Chondrocyte (in vitro differentiated cells): ENCODE results near the gene ANXA5. TPM values are rescaled to one million over a fixed set of nuclear protein-coding genes. Genes with fewer than 3 reads are reported as not detected.

Source experiments
- DNase-seq: peaks from one replicate; pipeline ENCODE4 v3.0.0; 2021; ENCODE audit warnings: mixed read lengths, low spot score
- H3K27ac Mint-ChIP-seq: one replicate; pipeline ENCODE4 v1.8.0; 2021; ENCODE audit warnings: mild to moderate bottlenecking, moderate library complexity, mixed read lengths; ENCODE audit not compliant: unreplicated experiment
- H3K27me3 Mint-ChIP-seq: 2 replicates; pipeline ENCODE4 v1.8.0; 2021; ENCODE audit warnings: low read depth, mixed read lengths
- H3K36me3 Mint-ChIP-seq: 2 replicates; pipeline ENCODE4 v1.8.0; 2021; ENCODE audit warnings: low read depth, mixed read lengths
- H3K4me1 Mint-ChIP-seq: 2 replicates; pipeline ENCODE4 v1.8.0; 2021; ENCODE audit warnings: low read depth, mild to moderate bottlenecking, mixed read lengths
- H3K4me3 Mint-ChIP-seq: one replicate; pipeline ENCODE4 v1.8.0; 2021; ENCODE audit warnings: mild to moderate bottlenecking, moderate library complexity, mixed read lengths; ENCODE audit not compliant: unreplicated experiment
- H3K9me3 Mint-ChIP-seq: 2 replicates; pipeline ENCODE4 v1.8.0; 2021; ENCODE audit warnings: low read depth, mixed read lengths
- total RNA-seq: library from RNA; stranded (reverse); gene quantifications from 3 replicates; pipeline ENCODE4 v1.2.1, GENCODE V29; 2021
- TF ChIP-seq, protein P1 (sequence below): fragments of 200-600 bp; sonication (generic); IDR thresholded peaks from 2 replicates; pipeline ENCODE4 v1.5.0; 2021; ENCODE audit warnings: antibody characterized with exemption, mild to moderate bottlenecking, moderate library complexity

ANXA5 gene
- total RNA-seq, 1 donor from 2014 or later = 585 TPM

DNA sequence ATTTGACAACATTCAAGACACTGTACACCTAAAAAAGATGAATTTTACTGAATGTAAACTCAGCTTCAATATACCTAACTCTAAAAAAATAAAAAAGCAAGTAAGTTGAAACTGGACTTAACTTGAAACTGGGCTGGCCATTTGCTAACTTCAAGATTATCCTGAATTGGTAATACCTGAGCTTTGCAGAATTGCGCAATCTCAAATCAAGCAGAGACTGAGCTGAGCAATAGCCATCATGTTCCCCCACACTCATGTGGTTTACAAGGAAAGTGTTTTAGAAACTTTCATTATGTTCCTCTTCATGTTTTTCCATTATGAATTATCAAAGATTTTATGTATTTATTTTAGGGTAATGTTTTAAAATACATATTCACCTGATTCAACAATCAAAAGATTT lies 38.7 kb downstream of the ANXA5 start:
- DNase-seq = no peak
- Mint-ChIP-seq H3K27ac (no peak overlapping the region), H3K36me3 (no peaks in the 10 kb centered on the region), H3K27me3 (no peaks in the 10 kb centered on the region), H3K4me3 (no peak overlapping the region), H3K9me3 (peaks cover 2% of the 10 kb centered on the region), H3K4me1 (peaks cover 26% of the 10 kb centered on the region)
- TF ChIP-seq, protein P1, sequence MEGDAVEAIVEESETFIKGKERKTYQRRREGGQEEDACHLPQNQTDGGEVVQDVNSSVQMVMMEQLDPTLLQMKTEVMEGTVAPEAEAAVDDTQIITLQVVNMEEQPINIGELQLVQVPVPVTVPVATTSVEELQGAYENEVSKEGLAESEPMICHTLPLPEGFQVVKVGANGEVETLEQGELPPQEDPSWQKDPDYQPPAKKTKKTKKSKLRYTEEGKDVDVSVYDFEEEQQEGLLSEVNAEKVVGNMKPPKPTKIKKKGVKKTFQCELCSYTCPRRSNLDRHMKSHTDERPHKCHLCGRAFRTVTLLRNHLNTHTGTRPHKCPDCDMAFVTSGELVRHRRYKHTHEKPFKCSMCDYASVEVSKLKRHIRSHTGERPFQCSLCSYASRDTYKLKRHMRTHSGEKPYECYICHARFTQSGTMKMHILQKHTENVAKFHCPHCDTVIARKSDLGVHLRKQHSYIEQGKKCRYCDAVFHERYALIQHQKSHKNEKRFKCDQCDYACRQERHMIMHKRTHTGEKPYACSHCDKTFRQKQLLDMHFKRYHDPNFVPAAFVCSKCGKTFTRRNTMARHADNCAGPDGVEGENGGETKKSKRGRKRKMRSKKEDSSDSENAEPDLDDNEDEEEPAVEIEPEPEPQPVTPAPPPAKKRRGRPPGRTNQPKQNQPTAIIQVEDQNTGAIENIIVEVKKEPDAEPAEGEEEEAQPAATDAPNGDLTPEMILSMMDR = no peak

DNA sequence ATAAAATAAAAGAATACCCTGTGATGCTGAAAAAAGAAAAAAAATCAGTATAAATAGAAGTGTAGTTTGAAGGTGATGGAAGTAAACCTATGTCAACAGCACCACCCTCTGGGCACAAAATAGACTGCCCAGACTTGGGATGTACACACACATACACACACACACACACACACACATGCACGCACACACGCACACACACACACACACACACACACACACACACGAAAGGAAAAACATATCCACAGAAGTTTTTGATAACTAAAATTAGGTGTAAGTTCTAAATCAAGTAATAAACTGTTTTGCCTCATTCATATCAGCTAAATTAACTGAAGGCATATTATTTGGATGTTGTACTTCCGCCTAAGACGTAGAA lies 40.5 kb downstream of the ANXA5 start:
- no peak for DNase-seq
- Mint-ChIP-seq H3K36me3 (no peaks in the 10 kb centered on the region), H3K27me3 (no peaks in the 10 kb centered on the region), H3K4me3 (peak overlapping the region; percentile 42), H3K4me1 (peaks cover 26% of the 10 kb centered on the region), H3K9me3 (peaks cover under 1% of the 10 kb centered on the region), H3K27ac (peak overlapping the region; percentile 86)
- TF ChIP-seq, protein P1 = peak; percentile 76

GRCh38 chr4:121655320-121656268 lies 41.2 kb downstream of the ANXA5 start:
- peak overlapping the region; percentile 42 for H3K4me3 Mint-ChIP-seq

DNA sequence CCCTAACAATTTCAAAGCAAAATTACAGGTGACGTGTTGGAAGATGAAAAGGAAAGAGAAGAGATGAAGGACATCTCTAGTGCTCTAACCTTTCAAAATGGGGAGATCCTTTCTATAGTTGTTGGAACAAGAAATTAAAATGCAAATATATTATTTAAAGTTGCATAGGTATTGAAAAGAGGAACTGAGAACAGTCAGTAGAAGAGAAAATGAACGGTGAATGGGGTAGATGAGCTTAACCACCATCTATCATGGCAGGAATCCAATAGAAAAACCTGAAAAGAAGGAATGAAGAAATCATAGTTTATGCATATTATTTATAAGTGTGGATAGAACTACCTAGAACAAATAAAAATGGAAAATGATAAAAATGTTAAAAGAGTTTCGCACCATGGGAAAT lies 42.0 kb downstream of the ANXA5 start:
- DNase-seq = no peak
- H3K27me3 Mint-ChIP-seq = no peaks in the 10 kb centered on the region
- H3K4me3 Mint-ChIP-seq = no peak overlapping the region
- no peak overlapping the region for H3K27ac Mint-ChIP-seq
- H3K9me3 Mint-ChIP-seq = no peaks in the 10 kb centered on the region
- H3K36me3 Mint-ChIP-seq = no peaks in the 10 kb centered on the region
- peaks cover 26% of the 10 kb centered on the region for H3K4me1 Mint-ChIP-seq
- TF ChIP-seq, protein P1 = no peak

More at GRCh38 chr4:121655320-121656268, 41.2 kb downstream of the ANXA5 start:
- no peak for DNase-seq
- Mint-ChIP-seq H3K4me1 (peaks cover 26% of the 10 kb centered on the region), H3K9me3 (no peaks in the 10 kb centered on the region), H3K36me3 (no peaks in the 10 kb centered on the region), H3K27me3 (no peaks in the 10 kb centered on the region), H3K27ac (peak overlapping the region; percentile 86)
- TF ChIP-seq, protein P1 = no peak

DNA sequence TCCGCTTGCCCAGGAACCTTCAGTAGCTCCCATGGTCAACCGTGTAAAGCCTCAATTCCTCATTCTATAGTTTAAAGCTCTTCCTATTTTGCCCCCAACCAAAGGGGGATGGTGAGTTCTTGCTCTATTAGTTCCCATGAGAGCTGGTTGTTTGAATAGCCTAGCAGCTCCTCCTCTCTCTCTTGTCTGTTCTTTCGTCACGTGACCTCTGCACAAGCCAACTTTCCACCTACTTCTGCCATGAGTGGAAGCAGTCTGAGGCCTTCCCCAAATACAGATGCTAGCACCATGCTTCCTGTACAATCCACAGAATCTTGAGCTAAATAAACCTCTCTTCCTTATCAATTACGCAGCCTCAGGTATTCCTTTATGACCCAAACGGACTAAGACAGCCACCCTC lies 42.8 kb downstream of the ANXA5 start:
- Mint-ChIP-seq H3K9me3 (no peaks in the 10 kb centered on the region), H3K4me1 (peaks cover 26% of the 10 kb centered on the region), H3K27ac (no peak overlapping the region), H3K36me3 (peaks cover 3% of the 10 kb centered on the region), H3K4me3 (no peak overlapping the region), H3K27me3 (no peaks in the 10 kb centered on the region)
- TF ChIP-seq, protein P1 = no peak
- no peak for DNase-seq
